ENCODE data around the gene FSTL4. TPM values are rescaled to one million over a fixed set of nuclear protein-coding genes. Genes with fewer than 3 reads are reported as not detected.

The FSTL4 gene
- total and polyA plus RNA-seq, 2 of the 13 experiments (the other 11 are each of a cell fraction or from before 2014, with no cell fraction given) = 2.1 to 3.0 TPM

DNA sequence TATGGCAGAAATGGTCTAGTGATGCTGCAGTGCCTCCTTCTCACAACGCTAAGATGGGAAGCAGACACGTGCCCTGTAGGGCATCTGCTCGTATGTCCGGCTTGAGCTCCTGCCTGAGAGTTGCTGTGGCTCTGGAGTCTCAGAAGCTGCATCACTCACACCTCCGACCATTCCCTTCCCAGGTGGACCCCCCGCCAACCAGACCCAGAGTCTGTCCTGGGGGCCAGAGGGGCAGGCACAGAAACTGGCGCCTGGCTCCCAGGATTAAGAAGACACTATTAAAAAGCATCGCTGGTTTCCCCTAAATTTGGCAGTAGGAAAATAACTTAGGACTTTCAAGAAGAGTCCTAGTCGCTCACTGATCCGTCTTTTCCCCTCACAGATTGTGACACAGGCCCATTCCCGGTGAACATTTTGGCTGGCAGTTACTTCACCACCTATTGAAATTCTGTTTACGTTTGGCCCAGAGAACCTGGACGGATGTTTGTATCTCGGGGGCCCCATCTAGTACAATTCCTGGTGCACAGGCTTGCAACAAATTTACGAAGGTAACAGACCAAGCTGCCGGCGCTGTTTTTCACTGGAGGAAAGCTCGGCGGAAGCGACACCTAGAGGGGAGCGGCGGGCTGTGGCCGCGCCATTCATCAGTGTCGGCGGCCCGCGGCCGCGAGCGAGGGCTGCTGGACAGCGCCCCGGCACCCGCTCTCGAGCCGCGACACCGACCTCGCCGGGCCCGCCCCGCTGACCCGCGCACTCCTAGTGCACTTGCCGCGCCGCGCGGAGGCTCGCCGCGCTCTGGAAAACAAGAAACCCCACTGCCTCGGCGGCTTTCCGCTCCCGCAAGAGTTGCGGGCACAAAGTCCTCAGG, 1.6 kb downstream of the FSTL4 start (continued):
- TF ChIP-seq, protein P1, sequence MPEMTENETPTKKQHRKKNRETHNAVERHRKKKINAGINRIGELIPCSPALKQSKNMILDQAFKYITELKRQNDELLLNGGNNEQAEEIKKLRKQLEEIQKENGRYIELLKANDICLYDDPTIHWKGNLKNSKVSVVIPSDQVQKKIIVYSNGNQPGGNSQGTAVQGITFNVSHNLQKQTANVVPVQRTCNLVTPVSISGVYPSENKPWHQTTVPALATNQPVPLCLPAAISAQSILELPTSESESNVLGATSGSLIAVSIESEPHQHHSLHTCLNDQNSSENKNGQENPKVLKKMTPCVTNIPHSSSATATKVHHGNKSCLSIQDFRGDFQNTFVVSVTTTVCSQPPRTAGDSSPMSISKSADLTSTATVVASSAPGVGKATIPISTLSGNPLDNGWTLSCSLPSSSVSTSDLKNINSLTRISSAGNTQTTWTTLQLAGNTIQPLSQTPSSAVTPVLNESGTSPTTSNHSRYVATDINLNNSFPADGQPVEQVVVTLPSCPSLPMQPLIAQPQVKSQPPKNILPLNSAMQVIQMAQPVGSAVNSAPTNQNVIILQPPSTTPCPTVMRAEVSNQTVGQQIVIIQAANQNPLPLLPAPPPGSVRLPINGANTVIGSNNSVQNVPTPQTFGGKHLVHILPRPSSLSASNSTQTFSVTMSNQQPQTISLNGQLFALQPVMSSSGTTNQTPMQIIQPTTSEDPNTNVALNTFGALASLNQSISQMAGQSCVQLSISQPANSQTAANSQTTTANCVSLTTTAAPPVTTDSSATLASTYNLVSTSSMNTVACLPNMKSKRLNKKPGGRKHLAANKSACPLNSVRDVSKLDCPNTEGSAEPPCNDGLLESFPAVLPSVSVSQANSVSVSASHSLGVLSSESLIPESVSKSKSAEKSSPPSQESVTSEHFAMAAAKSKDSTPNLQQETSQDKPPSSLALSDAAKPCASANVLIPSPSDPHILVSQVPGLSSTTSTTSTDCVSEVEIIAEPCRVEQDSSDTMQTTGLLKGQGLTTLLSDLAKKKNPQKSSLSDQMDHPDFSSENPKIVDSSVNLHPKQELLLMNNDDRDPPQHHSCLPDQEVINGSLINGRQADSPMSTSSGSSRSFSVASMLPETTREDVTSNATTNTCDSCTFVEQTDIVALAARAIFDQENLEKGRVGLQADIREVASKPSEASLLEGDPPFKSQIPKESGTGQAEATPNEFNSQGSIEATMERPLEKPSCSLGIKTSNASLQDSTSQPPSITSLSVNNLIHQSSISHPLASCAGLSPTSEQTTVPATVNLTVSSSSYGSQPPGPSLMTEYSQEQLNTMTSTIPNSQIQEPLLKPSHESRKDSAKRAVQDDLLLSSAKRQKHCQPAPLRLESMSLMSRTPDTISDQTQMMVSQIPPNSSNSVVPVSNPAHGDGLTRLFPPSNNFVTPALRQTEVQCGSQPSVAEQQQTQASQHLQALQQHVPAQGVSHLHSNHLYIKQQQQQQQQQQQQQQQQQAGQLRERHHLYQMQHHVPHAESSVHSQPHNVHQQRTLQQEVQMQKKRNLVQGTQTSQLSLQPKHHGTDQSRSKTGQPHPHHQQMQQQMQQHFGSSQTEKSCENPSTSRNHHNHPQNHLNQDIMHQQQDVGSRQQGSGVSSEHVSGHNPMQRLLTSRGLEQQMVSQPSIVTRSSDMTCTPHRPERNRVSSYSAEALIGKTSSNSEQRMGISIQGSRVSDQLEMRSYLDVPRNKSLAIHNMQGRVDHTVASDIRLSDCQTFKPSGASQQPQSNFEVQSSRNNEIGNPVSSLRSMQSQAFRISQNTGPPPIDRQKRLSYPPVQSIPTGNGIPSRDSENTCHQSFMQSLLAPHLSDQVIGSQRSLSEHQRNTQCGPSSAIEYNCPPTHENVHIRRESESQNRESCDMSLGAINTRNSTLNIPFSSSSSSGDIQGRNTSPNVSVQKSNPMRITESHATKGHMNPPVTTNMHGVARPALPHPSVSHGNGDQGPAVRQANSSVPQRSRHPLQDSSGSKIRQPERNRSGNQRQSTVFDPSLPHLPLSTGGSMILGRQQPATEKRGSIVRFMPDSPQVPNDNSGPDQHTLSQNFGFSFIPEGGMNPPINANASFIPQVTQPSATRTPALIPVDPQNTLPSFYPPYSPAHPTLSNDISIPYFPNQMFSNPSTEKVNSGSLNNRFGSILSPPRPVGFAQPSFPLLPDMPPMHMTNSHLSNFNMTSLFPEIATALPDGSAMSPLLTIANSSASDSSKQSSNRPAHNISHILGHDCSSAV (CRISPR knock-in tag; IDR thresholded peaks at IDR 0.05; ENCODE audit: borderline replicate concordance) = no peak
- peak; percentile 74; the same call in 1 of the 2 replicates for TF ChIP-seq ZSCAN12 (CRISPR knock-in tag; IDR thresholded peaks at IDR 0.05)
- TF ChIP-seq GTF3A (CRISPR knock-in tag; conservative IDR thresholded peaks at IDR 0.05) = no peak
- peak; percentile 55 for TF ChIP-seq HOXA3 (CRISPR knock-in tag; IDR thresholded peaks at IDR 0.05)
- TF ChIP-seq BORCS8-MEF2B (CRISPR knock-in tag; IDR thresholded peaks at IDR 0.05) = peak; percentile 44; the same call in 1 of the 2 replicates
- no peak for TF ChIP-seq MEF2D (CRISPR knock-in tag; IDR thresholded peaks at IDR 0.05)
- TF ChIP-seq ZNF503 (CRISPR knock-in tag; IDR thresholded peaks at IDR 0.05) = no peak
- peak; percentile 57; the same call in 1 of the 2 replicates for TF ChIP-seq ZNF441 (CRISPR knock-in tag; IDR thresholded peaks at IDR 0.05; ENCODE audit: borderline replicate concordance)
- no peak for TF ChIP-seq NPAS2 (CRISPR knock-in tag; IDR thresholded peaks at IDR 0.05; ENCODE audit: borderline replicate concordance)
- peak; percentile 26 for TF ChIP-seq XRCC5 (optimal IDR thresholded peaks at IDR 0.05; ENCODE audit: low read length)
- peak; percentile 55; the same call in 1 of the 2 replicates for TF ChIP-seq ARID4A (CRISPR knock-in tag; IDR thresholded peaks at IDR 0.05; ENCODE audit: borderline replicate concordance)

Data from HepG2 (cell line).